ENCODE results near the gene VIPR2.

VIPR2 gene

DNA sequence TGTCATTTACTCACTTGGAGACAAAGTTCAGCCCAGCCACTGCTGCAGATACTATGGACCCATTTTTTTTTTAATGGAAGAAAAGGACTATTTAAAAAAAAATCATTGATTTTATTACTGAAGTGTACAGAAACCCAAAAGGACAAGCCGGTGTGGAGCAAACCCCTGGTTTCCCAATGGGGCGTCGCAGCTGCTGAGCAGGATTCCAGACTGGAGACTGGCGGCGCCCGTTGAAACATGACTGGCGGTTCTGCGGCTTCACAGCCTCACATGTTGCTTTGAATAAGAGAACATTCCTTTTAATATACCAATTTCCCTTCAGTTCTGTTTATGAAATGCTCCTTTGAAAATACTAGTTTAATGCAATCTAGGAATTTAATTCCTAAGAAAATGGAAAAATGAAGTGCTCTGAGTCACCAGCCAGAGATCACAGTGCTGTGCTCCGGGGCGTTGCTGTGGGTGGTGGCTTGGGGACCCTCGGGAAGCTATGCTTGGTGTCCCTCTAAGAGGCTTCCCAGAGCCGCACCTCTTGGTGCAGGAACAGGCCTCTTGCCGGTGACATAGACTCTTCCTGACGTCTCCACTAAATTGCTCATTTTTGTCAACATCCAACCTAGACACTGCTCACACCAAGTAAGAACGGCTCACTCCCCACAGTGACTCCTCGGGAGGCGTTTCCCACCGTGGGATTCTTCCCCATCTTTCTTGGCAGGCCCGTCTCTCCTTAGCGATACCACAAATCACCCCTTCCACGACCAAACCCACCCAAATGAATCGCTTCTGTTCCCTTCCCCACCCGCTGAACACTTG, 12.0 kb upstream of the VIPR2 start:
- H3K27ac ChIP-seq = no peak overlapping the region
- no peak for TF ChIP-seq CTCF (conservative IDR thresholded peaks at IDR 0.05)
- no peak for TF ChIP-seq ZFX (IDR thresholded peaks at IDR 0.05)

DNA sequence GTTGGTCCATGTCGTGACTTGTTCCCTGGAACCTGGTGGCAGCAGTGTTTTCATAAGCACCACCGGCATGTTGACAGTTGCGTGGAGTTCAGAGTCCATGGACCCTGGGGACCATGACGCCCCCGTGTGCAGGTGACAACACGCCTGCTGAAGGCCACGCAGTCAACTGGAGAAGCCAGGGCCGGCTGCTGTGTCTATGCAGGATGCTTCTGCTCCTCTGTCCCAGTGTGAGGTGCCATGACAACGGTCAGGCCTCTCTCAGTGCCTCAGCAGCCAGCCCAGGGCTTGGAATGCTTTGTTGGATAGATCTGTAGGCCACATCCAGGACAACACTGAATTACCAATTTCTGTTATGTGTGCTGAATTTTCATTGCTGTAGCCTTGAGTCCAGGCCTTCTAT, 10.7 kb upstream of the VIPR2 start:
- TF ChIP-seq ZFX (IDR thresholded peaks at IDR 0.05) = no peak
- H3K27ac ChIP-seq = no peak overlapping the region

DNA sequence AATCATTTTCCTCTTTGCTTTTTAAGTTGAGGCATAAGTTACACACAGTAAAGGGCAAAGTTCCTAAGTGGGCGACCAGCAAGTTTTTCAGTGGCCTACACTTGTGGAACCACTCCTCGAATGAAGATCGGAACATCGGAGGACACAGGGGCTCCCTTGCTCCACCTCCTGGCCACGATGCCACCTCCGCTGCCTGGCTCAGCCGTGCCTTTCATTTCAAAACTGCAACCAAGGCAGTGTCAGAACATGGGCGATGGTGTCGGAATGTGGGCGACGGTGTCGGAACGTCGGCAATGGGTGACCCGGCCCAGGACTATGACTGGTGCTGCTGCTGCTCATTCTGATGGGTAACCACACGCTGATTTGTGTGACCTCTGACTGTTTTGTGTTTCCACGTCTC, 9.6 kb upstream of the VIPR2 start:
- TF ChIP-seq ZFX (IDR thresholded peaks at IDR 0.05) (no peak), CTCF (conservative IDR thresholded peaks at IDR 0.05) (no peak)
- no peak overlapping the region for H3K27ac ChIP-seq

DNA sequence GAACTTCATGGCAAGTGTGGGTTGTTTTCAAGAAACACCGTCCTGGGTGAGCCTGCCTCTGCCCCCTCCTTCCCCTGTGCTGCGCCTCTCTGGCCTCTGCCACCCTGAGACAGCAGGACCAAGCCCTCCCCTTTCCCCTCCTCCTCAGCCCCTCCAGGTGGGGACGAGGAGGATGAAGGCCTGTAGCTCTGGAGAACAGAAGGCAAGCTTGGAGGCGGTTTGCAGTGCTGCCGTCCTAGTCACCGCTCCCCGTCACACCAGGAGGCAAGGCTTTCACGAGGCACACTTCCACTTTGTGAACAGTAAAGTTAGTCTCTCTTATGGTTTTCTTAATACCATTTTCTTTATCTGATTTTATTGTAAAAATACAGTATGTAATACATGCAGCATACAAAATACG, 8.8 kb upstream of the VIPR2 start:
- TF ChIP-seq CTCF (conservative IDR thresholded peaks at IDR 0.05) (no peak), ZFX (IDR thresholded peaks at IDR 0.05) (no peak)
- no peak overlapping the region for H3K27ac ChIP-seq

GRCh38 chr7:159152816-159153215, 8.1 kb upstream of the VIPR2 start:
- TF ChIP-seq CTCF (conservative IDR thresholded peaks at IDR 0.05) (no peak), ZFX (IDR thresholded peaks at IDR 0.05) (no peak)
- no peak overlapping the region for H3K27ac ChIP-seq

GRCh38 chr7:159151231-159151630, 6.6 kb upstream of the VIPR2 start:
- no peak overlapping the region for H3K27ac ChIP-seq
- TF ChIP-seq ZFX (IDR thresholded peaks at IDR 0.05) (no peak), CTCF (conservative IDR thresholded peaks at IDR 0.05) (no peak)

- H3K27ac ChIP-seq = no peak overlapping the region
- TF ChIP-seq CTCF (conservative IDR thresholded peaks at IDR 0.05) (no peak), ZFX (IDR thresholded peaks at IDR 0.05) (no peak)
Observed at GRCh38 chr7:159149488-159149887, 4.8 kb upstream of the VIPR2 start.
